ENCODE data around the gene TMEM60.
"Not testable (repeated sequence)": the region's sequence is repeated elsewhere in the genome, so short reads cannot be mapped to it uniquely, and the experiment has no call there.

TMEM60 gene, protein sequence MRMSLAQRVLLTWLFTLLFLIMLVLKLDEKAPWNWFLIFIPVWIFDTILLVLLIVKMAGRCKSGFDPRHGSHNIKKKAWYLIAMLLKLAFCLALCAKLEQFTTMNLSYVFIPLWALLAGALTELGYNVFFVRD

GRCh38 chr7:77798394-77799077 is at the start of gene TMEM60, which contains the start of gene PHTF2:
Gene TMEM60 (minus strand): TSS chr7:77798434. CDS start chr7:77794373, 4,061 bp downstream.
Gene PHTF2 (plus strand): TSS chr7:77798773.
- DNase-seq (ENCODE audit: low read depth, low spot score), result peak; percentile 100

- no peak for DNase-seq (ENCODE audit: low read depth, low spot score)
These were observed 48.3 kb upstream of the TMEM60 start for GRCh38 chr7:77846317-77847092.

DNA sequence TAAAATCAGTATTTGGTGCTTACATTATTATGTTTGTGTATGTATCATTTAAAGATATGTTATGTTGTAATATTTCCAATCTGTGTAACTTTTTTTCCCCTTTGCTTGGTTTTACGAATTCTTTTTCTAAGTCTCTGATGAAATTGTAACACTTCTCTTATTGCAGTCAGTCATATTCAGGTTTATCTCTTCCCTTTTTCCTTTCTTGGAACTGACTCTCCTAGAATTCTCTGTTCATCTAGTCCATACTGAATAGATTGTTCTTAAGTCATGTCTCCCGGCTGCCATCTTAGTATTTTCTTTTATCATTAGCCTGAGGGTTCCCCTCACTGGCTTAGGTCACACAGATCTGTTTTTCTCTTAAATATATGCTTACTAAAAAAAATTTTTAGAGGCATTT is 45.0 kb upstream of the TMEM60 start:
- DNase-seq (ENCODE audit: low read depth, low spot score), result no peak

DNA sequence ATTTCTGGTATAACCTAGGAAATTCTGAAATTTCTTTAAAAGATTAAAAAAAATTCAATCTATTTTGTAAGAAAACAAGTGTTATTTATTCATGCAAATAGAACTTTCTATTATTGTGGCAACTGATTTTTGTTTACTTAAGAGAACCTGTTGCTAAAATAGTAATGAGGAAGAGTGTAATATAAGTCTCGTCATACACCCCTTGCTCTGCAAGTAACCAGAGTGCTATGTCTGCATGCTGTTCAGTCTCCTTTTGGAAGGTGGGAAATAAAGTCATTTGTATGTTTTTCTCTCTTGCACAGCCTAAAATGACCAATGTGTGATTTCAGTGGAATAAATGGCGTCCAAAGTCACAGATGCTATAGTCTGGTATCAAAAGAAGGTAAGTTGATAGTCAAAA is 41.7 kb upstream of the TMEM60 start:
- DNase-seq (ENCODE audit: low read depth, low spot score), result no peak

GRCh38 chr7:77838929-77839491 is 40.8 kb upstream of the TMEM60 start:
- DNase-seq (ENCODE audit: low read depth, low spot score), result no peak

DNA sequence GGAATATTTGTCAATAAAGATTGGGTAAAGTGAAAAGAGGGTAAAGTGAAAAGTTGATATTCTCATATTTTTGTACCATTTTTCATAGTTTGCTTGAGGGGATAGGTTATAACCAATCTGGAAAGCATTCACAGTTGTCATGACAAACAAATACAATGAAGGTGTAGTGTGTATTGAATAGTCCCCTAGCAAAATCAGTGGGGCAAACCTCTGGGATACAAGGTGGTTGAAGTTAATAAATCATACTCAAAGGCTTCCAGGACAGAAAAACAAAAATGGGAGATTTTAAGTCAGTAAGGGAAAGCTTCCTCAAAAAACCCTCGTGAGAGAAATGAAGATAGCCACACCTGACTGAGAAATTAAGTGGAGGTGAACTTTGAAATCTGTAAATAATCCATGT is 39.7 kb upstream of the TMEM60 start:
- DNase-seq (ENCODE audit: low read depth, low spot score), result no peak

DNA sequence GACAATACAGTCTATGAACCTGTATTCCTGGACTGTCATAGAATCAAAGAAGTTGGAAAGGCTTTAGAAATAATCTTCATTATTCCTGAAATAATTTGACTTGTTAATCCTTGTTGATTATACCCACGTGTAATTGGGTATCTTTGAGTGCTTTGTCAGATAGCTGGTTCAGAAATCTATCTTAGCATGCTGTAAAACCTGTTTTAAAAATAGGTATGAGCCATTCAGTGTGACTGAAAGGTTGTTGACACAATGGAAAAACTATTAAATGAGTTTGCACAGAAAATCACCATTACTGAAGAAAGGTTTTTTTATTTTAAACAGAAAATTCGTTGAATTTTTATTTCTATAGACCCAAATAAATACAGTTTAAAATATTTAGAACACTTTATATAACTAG is 39.0 kb upstream of the TMEM60 start:
- DNase-seq (ENCODE audit: low read depth, low spot score), result no peak

DNA sequence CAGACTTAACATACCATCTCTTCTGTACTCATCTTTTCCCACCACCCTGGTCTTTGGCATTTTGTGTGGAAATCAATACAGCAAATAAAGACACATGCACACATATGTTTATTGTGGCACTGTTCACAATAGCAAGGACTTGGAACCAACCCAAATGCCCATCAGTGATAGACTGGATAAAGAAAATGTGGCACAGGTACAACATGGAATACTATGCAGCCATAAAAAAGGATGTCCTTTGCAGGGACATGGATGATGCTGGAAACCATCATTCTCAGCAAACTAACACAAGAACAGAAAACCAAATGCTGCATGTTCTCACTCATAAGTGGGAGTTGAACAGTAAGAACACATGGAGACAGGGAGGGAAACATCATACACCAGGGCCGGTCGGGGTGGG is 38.2 kb upstream of the TMEM60 start:
- not testable (repeated sequence) for DNase-seq (ENCODE audit: low read depth, low spot score)

DNA sequence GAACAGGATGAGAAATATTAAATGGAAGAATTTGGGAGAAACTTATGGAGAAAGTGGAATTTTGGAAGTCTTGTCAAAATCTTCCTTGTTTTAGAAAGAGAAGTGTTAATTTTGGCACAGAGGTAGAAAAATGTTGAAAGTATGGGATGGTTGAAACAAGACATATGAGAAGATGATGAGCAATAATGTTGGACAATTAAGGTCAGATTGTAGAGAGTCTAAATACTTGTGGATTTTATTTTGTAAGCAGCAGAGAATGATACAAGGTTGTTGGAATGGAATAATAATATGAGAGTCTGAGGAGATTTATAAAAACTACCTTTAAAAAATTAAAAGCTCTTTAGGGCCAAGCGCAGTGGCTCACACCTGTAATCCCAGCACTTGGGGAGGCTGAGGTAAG is 34.9 kb upstream of the TMEM60 start:
- no peak for DNase-seq (ENCODE audit: low read depth, low spot score)

DNA sequence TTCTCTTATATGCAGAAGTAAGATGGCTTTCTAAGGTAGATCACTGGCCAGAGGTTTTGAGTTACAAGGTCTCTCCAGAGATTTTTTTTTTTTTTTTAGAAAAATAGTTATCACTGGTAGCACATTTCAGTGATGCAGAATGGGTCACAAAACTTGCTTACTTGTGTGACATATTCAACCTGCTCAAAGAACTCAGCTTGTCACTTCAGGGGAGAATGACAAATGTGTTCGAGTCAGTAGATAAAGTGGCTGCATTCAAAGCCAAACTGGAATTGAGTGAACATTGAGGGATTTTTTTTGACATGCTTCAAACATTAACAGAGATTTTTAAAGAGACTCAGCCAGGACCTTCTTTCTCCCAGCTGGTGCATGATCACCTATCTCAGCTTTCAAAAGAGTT is 33.7 kb upstream of the TMEM60 start:
- DNase-seq (ENCODE audit: low read depth, low spot score), result no peak

GRCh38 chr7:77831481-77831880 is 33.2 kb upstream of the TMEM60 start:
- DNase-seq (ENCODE audit: low read depth, low spot score), result no peak

DNA sequence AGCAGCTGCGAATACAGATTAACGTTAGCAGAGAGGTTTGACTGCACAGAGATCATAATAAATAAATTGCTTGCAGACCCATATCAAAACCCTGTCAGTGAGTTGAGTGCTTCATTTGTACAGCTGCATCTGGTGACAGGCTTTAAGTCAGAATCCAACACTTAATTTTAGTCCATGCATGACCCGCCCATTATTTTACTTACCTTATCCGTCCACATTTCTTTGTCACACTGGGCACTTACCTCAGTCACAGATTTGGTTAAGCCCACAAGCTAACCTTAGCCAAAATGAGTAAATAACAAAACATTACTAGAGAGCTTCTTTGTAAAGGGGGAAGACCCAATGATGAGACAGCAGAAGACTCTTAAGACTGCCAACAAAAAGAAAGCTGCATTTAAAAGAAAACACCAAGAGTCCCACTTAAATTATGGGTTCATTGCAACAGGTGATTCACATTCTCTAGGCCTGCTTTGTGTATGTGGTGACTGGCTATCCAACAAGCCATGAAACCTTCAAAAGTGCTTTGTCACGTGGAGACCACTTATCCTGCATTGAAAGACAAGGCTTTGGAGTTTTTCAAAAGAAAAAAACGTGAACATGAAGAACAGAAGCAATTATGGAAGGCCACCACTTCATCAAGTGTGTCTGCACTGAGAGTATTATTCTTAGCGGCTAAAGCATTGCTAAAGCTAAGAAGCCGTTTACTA is 32.6 kb upstream of the TMEM60 start:
- no peak for DNase-seq (ENCODE audit: low read depth, low spot score)

GRCh38 chr7:77827999-77828398 is 29.8 kb upstream of the TMEM60 start:
- no peak for DNase-seq (ENCODE audit: low read depth, low spot score)

DNA sequence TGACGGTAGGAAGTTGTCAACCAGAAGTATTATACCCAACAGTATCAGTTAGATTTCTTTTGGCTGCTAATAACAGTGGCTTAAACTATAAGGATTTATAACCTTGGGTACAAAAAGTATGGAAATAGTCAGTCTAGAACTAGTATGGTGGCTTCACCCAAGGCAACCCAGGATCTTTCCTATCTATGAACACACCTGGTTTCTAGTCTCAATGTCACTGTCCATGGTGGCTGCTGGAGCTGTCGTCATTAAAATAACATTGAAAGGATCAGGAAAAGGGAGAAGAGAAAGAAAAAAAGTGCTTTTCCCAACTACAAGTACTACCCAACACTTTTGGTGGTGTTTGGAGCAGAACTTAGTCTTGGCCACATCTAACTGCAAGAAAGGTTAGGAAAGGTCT is 28.1 kb upstream of the TMEM60 start:
- no peak for DNase-seq (ENCODE audit: low read depth, low spot score)

DNA sequence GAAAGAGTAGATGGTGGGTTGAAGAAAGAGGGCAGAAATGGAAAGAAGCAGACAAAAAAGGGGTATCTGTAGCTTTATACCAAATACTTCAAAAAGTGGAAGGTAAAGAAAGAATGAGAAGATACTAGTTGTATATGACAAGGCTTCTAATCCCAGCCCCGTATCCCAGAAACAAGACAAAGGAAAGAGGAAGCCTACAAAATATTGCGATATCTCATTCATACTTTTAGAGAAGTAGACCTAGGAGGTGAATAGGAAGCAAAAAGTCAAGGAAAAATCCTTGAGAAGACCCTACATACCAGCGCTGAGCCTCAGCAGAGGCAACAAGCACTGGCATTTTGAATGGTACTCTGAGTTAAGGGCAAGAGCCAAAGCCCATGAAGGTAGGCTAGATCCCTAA is 26.9 kb upstream of the TMEM60 start:
- DNase-seq (ENCODE audit: low read depth, low spot score), result no peak

DNA sequence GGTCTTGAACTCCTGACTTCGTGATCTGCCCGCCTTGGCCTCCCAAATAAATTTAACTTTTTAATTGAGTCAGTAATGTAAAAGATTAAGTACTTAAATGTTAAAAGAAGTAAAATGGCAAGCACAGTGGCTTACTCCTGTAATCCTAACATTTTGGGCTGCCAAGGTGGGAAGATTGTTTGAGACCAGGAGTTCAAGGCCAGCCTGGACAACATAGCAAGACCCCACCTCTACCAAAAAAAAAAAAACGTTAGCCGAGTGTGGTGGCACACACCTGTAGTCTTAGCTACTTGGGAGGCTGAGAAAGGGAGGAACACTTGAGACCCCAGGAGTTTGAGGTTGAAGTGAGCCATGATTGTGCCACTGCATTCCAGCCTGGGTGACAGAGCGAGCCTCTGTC is 26.4 kb upstream of the TMEM60 start:
- no peak for DNase-seq (ENCODE audit: low read depth, low spot score)

GRCh38 chr7:77823787-77824186 is 25.6 kb upstream of the TMEM60 start:
- peak; percentile 20 for DNase-seq (ENCODE audit: low read depth, low spot score)

GRCh38 chr7:77822269-77822668 is 24.0 kb upstream of the TMEM60 start:
- DNase-seq (ENCODE audit: low read depth, low spot score), result no peak

DNA sequence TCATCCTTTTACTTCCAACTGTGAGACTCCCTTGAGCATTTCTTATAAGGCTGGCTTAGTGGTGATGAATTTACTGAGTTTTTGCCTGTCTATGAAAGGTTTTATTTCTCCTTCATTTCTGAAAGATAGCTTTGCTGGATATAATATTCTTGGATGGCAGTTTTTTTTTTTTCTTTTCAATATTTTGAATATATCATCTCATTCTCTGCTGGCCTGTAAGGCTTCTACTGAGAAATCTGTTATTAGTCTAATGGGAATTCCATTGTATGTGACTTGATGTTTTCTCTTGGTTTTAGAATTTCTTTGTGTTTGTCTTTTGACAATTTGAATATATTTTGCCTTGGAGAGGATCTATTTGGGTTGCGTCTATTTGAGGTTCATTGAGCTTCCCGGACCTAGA is 22.7 kb upstream of the TMEM60 start:
- DNase-seq (ENCODE audit: low read depth, low spot score), result no peak

DNA sequence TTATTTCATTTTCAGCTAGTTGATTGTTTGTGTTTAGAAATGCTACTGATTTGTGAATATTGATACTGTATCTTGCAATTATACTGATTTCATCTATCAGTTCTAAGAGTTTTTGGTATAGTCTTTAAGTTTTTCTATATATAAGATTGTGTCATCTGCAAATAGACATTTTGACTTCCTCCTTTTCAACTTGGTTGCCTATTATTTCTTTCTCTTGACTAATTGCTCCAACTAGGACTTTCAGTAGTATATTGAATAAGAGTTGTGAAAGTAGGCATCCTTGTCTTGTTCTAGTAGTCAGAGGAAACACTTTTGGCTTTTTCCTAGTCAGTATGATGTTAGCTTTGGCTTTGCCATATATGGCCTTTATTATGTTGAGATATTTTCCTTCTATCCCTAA is 20.8 kb upstream of the TMEM60 start:
- no peak for DNase-seq (ENCODE audit: low read depth, low spot score)

DNA sequence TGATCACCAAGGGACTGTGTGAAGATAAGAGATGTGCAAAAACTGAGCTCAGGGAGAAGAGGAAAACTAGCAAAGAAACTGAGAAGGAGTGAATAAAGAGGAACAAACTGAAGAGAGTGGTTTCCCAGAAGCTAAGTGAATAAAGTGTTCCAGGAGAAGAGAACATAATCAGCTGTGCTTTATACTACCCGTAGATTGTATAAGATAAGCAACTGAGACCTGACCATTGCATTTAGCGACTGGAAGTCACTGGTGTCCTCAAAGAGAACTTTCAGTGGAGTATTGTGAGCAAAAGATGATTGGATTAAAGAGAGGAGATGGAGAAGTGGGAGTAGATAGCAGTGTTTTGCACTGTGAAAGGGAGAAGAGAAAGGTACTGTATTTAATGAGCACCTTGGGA is 14.9 kb upstream of the TMEM60 start:
- DNase-seq (ENCODE audit: low read depth, low spot score), result no peak

GRCh38 chr7:77812290-77812685 is 14.1 kb upstream of the TMEM60 start:
- peak; percentile 38 for DNase-seq (ENCODE audit: low read depth, low spot score)
